DMS153 treated with DMSO at 0.1 percent for 48 hours (cell line): ENCODE results near the gene ZBTB47.

ENCODE experiments used
- DNase-seq: peaks from one replicate; lab custom pipeline; 2025; ENCODE audit not compliant: unreplicated experiment; lab: John Stamatoyannopoulos, UW

The ZBTB47 gene

DNA sequence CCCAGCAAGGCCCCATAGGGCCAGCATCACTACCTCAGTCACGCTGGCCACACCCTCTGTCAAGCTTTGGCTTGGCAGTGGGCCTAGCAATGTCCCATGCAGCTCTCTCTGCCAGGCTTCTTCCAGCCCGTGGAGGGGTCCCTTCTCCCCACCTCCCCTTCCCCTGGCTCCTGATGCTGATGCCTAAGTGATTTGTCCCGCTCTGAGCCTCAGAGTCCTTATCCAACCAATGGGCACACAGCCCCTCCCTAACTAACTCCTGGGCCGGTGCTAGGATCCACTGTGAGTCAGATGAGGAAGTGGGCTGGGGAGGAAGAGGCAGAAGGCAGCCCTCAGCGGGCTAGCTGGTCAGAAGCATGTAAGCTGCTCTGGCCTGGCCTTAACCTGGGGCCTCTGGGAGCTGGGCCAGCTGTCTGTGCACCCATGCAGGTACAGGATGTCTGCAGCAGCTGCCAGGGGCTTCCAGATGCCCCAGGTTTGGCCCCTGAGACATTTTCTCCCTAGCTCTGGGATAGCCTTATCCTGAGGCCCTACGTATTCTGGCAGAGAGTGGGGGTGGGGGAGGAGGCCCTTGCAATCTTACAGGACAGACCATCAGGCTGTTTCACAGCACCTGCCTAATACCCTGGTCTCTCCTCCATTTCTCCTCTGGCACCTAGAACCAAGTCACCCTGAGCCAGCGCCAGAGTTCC, 740 bp upstream of the ZBTB47 start:
- no peak for DNase-seq

DNA sequence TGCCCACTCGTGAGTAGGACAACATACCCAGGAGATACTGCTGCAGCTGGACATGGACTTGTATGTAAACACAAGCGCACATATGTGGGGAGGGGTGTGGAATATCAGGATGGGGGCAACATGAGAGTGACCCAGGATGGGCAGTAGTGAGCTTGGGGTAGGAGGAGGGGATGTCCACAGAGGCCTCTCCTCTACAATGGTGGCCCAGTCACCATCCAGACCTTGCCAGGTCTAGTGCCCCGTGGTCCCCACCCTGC, 266 bp upstream of the ZBTB47 start:
- no peak for DNase-seq

DNA sequence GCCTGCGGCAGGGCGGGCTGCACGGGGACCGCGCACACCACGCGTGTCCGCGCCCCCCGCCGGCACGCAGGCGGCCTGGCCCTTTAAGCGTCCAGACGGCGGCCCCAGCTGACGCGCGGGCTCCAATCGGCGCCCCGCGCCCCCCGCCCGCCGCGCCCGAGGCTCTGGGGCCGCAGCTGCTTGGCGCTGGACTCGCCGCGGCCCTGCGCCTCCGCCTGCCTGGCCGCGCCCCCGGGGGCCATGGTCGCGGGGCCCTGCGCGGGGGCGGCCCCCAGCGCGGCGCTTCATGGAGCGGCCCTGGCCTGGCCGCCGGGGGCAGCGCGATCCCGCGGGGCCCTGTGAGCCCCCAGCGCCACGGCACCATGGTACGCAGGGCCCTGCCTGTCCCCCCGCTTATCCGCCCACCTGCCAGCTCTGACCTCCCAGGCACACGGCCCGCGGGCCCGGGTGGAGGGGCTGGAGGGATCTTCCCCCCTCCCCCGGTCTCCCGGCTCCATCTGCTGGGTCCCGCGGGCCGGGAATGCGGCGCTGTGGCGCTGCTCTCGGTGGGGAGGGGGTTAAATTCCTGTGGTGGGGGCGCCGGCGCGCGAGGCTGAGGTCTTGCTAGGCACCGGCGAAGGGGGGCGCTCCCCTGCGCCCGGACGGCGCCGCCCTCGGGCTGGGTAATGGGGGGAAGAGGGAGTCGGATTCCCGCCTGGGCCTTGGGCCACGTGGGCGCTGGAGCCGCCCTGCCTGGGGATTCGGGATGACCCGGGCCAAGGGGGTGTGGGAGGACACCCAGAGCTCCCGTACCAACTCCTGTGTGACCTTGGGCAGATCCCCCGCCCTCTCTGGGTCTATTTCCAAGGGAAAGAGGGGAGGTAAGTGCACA, 1.1 kb downstream of the ZBTB47 start:
- no peak for DNase-seq

DNA sequence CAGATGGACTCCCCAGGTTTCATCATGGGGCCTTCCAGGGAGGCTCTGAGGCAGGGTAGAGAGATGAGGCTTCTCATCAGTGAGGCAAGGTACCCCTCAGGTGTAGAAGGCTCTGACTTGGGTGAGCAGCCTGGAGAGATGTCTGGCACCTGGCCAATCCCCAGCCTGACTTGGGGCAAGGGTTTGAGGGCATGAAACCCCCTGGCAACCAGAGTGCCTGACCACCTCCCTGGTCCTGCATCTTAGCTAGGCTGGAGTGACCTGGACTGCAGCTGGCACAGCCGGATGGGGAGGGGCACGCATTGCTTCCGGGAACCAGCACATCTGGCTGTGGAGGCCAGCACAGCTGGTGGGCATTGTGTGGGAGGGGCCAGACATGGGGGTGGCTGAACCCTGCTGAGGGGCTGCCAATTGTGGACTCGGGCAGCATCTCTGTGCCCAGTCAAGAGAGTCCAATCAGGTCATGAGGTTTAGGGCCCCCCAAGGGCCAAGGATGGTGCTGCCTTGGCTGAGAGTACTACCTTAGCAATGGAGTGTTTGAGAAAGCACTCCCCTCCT, 1.9 kb downstream of the ZBTB47 start:
- DNase-seq, result no peak

DNA sequence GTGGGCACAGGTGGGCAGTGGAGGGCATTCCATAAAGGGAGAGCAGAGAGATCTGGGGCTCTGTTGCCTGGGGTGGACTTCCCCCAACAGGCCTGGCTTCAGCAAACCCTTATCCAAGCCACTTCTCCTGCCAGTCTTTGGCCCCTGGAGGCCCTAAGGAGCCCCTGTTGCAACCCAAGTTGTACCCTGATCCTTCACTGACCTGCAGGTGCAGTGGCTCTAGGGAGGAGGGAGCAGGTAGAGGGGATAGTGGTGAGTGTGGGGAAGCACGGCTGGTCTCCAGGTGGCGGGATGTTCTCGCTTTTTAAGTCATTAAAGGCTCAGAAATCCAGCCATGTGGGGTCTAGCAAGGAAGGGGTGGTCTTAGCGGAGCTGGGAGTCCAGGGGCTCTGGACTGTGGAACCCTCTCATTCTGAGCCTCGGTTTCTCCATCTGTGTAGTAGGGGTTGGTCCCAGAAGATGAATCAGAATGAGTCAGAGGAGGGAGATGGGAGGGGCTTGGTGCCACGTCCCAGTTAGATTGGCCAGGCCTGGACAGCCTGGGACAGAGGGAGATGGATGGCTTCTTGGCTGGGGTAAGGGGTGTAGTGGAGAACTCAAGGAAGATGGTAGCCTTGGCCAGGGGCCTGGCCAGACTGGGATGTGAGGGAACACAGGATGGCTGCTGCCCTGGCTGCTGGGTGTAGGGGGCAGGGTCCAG, 2.6 kb downstream of the ZBTB47 start:
- DNase-seq, result no peak

DNA sequence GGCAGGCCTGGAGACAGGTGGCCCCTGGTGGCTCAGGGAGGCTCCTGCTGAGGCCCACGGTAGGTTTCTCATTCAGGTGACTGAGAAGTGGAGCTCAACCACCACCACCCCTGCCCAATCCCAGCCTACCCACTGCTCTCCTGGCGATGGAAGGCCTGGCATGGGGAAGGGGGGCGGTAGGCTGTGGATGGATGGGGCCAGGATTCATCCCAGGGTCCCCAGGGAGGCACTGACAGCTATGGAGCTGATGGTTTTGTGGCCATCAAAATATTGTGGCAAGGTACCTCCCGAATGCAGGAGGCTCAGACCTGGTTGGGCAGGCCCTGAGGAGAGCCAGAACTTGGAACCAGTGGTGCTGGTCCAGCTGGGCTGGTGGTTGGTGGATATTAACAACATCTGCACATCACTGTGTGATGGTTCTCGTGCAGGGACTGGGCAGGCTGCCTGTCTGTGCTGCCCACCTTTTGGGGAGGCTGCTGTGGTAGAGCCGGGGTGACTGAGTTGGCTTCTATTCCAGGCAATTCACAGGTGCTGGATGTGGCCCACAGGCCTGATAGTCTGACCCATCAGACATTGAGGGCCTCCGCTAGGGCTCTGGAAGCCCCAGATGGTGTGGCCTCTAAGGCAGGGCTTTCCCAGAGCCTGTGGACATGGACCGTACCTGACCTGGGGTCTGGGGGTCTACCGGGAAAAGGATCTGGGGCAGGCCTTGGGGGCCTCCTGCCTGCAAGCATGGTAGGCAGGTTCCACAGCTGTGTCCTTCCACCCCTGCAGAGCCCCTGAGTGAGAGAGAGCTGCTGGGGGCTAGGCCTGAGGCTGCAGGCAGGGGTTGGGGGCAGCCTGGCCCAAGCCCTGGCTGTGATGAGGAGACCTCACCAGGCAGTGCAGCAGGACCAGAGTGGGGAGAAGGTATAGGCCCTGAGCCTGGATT, 3.4 kb downstream of the ZBTB47 start:
- DNase-seq, result no peak

DNA sequence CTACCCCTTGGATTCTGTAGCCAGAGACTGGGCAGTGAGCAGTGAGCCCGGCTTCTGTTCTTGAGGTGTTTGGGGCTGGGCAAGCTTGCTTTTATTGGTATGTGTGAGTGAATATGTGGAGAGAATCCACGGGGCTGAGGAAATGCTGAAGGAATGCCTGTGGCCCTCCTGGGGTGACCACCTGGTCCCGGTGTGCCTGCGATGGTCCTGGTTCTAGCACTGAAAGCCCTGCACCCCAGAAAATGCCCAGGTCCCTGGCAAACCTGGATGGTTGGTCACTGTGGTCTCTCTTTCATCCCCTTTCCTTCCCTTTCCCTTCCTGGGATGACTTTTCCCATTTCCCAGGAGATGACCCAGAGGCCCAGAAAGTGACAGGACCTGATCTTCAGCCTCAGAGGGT, 4.2 kb downstream of the ZBTB47 start:
- no peak for DNase-seq

DNA sequence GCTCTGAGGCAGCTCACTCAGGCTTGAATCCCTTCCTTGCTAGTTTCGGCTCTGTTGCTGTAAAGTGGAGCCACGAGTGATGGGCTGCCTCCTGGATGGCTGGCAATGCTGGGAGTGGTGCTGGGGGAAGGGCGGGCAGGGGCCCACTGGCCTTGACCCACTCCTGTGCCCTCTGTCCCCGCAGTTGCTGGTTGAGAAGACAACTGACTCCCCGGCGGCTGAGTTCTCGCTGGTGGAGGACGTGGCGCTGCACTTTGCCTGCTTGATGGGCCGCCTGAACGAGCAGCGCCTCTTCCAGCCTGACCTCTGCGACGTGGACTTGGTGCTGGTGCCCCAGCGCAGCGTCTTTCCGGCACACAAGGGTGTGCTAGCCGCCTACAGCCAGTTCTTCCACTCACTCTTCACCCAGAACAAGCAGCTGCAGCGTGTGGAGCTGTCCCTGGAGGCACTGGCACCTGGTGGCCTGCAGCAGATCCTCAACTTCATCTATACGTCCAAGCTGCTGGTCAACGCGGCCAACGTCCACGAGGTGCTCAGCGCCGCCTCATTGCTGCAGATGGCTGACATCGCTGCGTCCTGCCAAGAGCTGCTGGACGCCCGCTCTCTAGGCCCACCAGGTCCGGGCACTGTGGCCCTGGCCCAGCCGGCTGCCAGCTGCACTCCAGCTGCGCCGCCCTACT, 4.7 kb downstream of the ZBTB47 start:
- DNase-seq, result no peak

DNA sequence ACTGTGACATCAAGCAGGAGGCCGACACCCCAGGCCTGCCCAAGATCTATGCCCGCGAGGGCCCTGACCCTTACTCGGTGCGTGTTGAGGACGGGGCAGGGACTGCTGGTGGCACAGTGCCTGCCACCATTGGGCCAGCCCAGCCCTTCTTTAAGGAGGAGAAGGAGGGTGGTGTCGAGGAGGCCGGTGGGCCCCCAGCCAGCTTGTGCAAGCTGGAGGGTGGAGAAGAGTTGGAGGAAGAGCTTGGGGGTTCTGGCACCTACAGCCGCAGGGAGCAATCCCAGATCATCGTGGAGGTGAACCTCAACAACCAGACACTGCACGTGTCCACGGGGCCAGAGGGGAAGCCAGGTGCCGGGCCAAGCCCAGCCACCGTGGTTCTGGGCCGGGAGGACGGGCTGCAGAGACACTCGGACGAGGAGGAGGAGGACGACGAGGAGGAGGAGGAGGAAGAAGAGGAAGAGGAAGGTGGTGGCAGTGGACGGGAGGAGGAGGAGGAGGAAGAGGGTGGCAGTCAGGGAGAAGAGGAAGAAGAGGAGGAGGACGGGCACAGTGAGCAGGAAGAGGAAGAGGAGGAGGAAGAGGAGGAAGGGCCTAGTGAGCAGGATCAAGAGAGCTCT, 5.4 kb downstream of the ZBTB47 start:
- DNase-seq, result no peak

DNA sequence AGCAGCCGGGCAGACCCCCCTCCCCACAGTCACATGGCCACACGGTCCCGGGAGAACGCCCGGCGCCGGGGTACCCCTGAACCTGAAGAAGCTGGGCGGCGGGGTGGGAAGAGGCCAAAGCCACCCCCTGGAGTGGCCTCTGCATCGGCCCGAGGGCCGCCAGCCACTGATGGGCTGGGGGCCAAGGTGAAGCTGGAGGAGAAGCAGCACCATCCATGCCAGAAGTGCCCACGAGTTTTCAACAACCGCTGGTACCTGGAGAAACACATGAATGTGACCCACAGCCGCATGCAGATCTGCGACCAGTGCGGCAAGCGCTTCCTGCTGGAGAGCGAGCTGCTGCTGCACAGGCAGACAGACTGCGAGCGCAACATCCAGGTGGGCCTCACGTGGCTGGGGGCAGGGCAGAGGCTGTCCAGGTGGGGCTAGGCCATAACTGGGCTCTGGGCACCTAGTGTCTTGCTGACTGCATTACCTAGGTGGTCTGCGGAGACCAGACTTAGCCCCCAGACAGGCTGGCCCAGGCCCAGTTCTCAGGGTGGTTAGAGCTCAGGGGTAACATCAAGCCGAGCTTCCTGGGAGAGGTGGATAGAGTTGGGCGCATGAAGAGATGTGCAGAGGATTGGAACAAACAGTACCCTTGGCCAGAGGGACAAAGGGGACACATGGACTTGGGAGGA, 6.1 kb downstream of the ZBTB47 start:
- no peak for DNase-seq

DNA sequence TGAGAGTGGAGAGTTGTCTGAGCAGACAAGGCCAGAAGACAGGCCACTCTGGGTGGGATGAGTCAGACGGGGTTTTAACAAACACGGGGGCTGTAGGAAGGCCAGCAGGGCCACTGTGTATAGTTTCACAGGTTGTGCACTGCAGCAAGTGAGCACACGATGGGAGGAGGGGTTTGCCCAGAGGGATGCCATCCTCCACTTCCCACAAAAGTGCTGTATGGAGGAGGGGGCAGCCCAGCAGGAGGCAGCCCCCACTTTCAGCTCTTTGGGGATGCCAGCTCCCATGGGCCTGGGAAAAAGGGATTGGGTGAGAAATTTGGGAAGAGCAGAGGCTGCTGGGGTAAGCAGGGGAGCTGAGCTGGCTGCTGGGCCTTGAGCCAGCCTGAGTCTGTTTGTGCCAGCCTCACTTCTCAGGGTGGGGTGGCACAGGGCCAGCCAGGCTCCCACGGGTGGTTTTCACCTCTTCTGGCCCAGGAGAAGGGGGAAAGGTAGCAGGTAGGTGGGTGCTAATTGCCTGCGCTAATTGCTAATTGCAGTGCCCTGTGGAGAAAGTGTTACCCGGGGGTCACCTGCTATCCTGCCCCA, 6.7 kb downstream of the ZBTB47 start:
- DNase-seq, result no peak

DNA sequence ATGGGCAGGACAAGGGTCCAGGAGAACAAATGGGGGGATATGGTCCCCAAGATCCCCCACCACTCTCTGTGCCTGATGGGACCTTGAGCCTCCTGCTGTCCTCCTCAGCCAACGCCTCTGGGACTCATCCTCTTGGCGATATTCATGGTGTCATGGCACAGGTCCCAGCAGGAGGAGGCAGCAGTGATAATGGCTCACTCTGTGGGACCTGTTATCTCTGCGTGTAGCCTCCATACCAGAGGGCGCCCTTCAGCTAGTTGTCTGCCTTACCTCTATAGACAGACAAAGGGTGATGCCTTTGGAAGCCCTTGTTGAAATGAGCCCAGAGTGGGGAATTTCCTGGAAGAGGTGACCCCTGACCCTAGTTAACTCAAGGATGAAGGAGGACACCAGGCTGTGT, 7.4 kb downstream of the ZBTB47 start:
- no peak for DNase-seq

DNA sequence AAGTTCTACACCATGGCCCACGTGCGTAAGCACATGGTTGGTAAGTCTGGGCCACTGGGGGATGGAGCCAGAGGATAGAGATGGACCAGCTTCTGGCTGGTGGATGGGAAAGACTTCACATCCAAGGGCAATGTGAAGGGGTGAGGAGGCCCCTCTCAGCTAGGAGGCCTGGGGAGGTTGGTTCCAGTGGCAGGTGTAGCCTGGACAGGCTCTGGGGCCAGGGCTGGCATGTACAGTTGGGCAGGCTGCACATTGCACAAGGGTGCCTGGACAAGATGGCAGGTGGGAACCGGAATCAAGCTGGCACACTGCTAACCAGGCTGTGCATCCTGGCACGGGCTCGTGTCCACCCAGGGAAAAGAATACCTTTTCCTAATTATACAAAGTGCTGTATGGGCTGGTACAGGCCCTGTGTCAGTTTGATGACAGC, 8.1 kb downstream of the ZBTB47 start:
- DNase-seq, result no peak

DNA sequence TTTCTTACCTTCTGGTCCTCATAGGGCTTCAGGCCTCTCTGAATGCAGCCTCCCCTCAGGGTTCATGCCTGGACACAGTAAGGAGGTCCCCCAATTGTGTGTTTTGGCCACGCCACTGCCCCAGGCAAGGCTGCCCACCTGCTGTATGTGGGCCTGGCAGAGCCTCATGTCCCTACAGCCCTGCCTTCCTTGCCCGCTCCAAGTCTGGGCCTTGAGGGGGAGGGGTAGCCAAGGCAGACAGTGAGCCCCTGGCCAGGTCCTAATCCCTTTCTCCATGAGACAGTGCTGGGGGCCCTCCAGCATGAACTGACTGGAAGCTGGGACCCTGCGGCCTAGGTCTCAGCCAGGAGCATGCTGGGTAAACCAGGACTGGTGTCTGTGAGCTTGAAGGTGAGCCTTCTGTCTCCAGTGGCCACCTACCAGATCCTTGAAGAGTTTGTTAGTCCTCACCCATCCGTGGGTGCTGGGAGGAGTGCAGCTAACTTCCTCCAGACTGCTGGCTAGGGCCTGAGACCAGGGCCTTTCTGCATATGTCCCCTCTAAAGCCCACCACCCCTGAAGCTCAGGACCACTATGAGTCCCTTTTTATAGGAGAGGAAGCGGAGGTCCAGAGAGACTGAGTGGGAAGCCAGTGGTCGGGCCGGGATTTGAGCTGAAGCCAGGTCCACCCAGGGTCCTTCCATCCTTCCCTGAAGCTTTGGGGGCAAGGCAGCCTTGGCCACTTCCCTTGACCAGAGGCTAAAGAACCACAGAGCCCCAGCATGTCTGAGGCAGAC, 8.7 kb downstream of the ZBTB47 start:
- DNase-seq, result no peak

DNA sequence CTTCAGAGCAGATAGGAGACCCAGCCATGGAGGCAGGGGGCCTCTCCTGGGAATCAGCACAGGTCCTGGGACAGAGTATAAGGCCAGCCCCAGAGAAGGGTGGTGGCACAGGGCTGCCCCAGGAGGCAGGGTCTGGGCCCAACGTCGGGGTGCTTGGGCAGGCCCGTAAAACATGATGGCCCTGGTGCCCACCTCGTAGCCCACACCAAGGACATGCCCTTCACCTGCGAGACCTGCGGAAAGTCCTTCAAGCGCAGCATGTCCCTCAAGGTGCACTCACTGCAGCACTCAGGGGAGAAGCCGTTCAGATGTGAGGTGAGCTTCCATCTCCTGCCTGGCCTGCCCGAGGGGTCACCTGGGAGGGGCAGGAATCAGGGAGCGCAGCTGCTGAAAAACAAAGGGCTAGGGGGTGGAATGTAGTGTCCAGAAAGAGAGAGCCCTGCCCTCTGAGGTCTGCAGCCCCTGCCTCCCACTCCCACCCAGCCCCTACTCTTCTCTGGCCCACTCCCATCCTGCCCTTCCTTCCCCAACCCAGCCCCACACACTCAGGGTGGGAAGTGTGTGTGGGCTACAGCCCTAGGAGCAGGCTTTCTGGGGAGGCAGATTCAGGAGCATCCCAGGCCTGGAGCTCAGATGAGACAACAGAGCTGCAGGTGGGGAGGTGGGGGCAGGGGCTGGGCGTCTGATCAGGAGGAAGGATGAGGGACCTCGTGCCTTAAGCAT, 9.5 kb downstream of the ZBTB47 start:
- no peak for DNase-seq

DNA sequence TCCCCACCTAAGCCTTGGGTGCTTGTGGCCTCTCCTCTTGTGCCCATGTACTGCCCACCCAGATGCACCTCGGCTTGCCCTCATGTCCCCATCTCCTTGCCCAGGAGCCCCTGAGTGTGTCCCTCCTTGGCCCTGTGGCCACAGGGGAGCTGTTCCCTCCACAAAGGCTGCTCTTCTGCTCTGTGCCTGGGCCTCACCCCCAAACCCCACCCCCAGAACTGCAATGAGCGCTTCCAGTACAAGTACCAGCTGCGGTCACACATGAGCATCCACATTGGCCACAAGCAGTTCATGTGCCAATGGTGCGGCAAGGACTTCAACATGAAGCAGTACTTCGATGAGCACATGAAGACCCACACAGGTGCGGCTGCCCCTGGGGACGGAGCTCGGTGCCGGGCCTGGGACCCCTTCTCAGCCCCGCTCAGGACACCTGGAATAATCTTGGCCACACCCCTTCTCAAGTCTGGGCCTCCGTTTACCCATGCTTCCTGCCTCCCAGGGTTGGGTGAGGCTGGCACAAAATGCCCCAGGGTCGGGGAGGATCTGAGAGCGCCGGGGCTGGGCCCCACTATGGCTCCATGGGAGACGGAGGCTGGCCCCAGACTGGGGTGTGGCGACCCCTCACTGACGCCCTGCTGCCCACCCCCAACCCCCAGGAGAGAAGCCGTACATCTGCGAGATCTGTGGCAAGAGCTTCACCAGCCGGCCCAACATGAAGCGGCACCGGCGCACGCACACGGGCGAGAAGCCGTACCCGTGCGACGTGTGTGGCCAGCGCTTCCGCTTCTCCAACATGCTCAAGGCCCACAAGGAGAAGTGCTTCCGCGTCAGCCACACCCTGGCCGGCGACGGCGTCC, 10.3 kb downstream of the ZBTB47 start:
- DNase-seq, result no peak

DNA sequence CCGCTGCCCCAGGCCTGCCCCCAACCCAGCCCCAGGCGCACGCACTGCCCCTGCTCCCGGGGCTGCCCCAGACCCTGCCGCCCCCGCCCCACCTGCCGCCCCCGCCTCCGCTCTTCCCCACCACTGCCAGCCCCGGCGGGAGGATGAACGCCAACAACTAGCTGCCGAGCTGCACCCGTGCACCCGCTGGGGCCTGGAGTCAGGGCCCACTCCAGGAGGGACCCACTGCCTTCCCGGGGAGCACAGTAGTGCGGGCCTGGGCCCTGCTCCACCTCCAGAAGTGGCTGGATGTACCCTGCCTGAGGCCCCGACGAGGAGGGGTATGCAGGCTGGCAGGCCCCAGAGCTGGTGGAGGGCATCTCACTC, 10.9 kb downstream of the ZBTB47 start:
- no peak for DNase-seq
